Fibroblast of mammary gland (primary cell): ENCODE measurements around the gene HIPK2.

Source experiments
- DNase-seq: peaks from one replicate; pipeline ENCODE4 v3.0.0-alpha.2; 2010; ENCODE audit warnings: low read depth
- H3K4me3 ChIP-seq: 2 replicates; pipeline ENCODE4 v1.5.1; 2011; ENCODE audit warnings: low read depth, mild to moderate bottlenecking, low read length, moderate library complexity; ENCODE audit not compliant: control insufficient read depth
- CTCF ChIP-seq: conservative IDR thresholded peaks from 2 replicates; pipeline ENCODE4 v1.5.1; 2011; ENCODE audit warnings: low read depth, low read length, inconsistent platforms; ENCODE audit not compliant: control insufficient read depth, insufficient read depth

HIPK2 gene

DNA sequence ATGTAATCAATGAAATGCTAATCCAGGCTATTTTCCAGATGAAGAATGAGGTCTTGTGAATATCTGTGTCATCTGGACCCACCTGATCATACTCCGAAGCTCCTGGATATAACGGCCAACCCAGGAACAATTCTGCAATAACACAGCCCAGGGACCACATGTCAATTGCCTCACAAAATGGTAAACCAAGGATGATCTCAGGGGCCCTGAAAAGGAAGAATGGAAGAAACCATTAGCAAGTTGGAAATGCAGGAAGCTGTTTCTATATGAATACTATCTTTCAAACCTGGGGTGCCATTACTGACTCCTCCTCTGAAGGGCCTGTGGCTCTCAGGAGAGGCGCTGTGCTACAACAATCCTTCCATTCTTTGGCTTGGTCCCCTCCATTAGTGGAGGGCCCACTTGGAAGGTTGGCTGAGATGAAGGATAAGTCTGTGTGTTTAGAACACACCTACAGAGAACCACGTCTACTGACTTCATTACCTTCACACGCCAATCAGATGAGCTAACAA is 146.2 kb downstream of the HIPK2 start:
- no peak for TF ChIP-seq CTCF

DNA sequence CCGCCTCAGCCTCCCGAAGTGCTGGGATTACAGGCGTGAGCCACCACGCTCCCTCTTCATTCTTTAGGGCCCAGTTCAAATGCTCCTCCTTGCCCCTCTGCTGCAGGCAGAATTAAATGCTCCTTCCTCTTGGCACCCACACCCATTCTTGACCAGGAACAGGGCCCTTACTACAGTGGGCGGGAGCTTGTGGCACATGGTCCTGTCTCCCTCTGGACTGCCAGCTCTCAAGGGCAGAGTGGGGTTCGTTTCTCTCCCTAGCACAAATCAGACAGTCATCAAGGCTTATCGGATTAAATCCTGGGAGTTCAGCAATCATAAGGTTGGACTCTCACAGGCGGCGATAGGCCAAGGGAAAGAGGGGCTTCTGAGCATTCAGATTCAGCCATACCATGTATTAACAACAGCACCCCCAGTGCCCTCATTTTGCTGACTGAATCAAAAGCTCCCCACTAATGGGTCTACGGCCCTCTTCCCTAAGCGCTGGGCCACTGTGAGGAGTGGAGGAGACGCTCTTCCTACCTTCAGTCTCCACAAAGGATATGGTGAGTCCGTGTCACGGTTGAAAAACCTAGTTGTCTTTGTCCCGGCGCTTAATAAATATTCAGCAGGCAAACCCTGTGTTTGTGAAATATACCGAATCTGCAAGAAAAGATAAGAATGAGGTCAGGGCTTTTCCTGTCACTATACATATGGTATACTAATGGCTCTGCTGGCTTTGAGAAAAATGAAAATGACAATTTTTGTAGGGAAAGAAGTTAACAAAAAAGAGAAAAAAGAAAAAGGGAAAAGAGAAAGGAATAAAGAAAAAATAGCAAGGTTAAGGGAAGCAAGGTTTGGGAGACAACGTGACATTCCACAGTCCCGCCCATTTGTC is 146.9 kb downstream of the HIPK2 start:
- TF ChIP-seq CTCF: no peak
- no peak overlapping the region for H3K4me3 ChIP-seq
- DNase-seq: no peak

More for the DNA sequence above, 146.2 kb downstream of the HIPK2 start:
- no peak for DNase-seq
- H3K4me3 ChIP-seq: no peak overlapping the region

DNA sequence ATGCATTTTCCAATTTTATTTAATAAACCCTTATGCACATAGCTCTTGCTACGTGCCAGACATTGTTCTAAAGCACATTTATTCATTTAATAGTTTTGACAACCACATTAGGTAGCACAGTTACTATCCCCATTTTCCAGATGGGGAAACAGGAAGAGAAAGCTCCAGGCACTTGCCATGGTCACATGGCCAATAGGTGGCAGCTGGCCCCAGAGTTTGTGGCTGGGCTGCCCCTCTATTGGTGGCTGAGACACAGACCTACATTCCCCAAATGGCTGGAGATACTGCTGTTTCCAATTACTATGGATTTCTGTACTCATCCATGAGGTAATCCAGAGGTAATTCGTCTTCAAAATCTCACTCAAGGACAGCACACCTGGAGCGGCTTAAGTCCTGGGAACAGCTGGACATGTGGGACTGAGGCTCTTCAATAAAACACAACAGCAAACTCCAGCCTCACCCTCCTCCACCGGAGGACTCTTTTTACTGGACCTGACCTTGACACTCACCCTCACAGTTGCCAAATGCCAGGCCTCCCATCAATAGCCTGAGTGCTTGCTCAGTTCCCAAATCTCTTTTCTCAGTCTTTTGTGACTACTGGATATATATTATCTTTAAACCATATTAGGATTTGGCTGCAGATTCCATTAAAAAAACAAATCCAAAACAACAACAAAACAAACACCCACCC is 148.3 kb downstream of the HIPK2 start:
- DNase-seq: peak; percentile 21
- TF ChIP-seq CTCF: no peak
- no peak overlapping the region for H3K4me3 ChIP-seq

- H3K4me3 ChIP-seq: no peak overlapping the region
- no peak for DNase-seq
- no peak for TF ChIP-seq CTCF
Observed at GRCh38 chr7:139627831-139628230, 150.0 kb downstream of the HIPK2 start.

GRCh38 chr7:139626817-139627216 is 151.0 kb downstream of the HIPK2 start:
- H3K4me3 ChIP-seq: no peak overlapping the region
- DNase-seq: no peak
- no peak for TF ChIP-seq CTCF

- no peak for TF ChIP-seq CTCF
- DNase-seq: peak; percentile 23
- no peak overlapping the region for H3K4me3 ChIP-seq
Observed at GRCh38 chr7:139623518-139623917, 154.3 kb downstream of the HIPK2 start.
